Measurements from ENCODE around the gene BRWD1.

The BRWD1 gene

DNA sequence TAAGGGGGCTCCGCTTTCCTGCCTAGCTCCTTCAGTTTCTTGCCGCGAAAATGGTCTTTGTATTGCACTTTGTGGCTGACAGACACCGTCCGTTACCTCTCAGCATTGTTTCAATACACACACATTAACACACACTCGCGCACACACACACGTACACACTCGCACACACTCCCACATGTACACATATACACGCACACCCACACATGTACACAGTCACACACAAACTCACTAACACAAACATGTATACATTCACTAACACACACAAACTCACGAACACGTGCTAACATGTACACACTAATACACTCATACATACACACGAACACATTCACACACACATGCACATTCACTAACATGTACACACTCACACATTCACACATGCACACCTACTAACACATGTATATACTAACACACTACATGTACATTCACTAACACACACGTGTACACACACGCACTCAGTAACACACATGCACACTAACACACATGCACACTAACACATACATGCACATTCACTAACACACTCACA lies 179.1 kb downstream of the BRWD1 start:
- DNase-seq (ENCODE audit: low read depth): no peak
